NCI-H460 (cell line): Measurements from ENCODE around the gene CACNA1I. TPM values are rescaled to one million over a fixed set of nuclear protein-coding genes. Genes with fewer than 3 reads are reported as not detected.

ENCODE experiments used
- DNase-seq: peaks from one replicate; pipeline ENCODE4 v3.0.0-alpha.2; 2016; ENCODE audit warnings: low read depth; ENCODE audit errors: extremely low read depth
- total RNA-seq: library from RNA; depleted of rRNA; stranded (reverse); fragments of >200 nt; shearing (Covaris generic); gene quantifications from 2 replicates; pipeline ENCODE4 v1.2.3, GENCODE V29; 2014

Gene CACNA1I
- total RNA-seq, 1 experiment from 2014 or later: 0.05 TPM

- DNase-seq: no peak
Measured at GRCh38 chr22:39567135-39567946, 3.2 kb upstream of the CACNA1I start.

- no peak for DNase-seq
Measured at GRCh38 chr22:39568278-39568981, 2.1 kb upstream of the CACNA1I start.

GRCh38 chr22:39569066-39569465 is 1.5 kb upstream of the CACNA1I start:
- DNase-seq: no peak

- DNase-seq: no peak
Measured at GRCh38 chr22:39570226-39570625, 327 bp upstream of the CACNA1I start.

DNA sequence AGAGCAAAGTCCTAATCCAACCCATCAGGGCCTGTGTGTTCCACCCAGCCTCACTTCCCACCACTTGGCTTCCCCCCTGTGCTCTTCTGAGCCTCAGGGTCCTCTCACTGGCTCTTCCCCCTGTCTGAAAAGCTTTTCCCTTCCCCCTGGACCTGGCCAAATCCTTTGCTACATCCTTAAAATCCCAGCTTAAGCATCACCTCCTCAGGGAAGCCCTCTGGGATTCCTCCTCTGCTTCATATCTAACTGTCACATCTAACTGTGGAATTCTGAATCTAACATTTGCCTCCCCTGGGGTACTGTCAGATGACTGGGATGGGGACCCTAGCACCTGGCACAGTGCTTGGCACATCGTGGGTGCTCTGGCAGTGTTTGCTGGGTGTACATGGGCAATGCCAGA is 985 bp downstream of the CACNA1I start:
- no peak for DNase-seq

- DNase-seq: no peak
Measured at GRCh38 chr22:39574779-39575551, 4.4 kb downstream of the CACNA1I start.

GRCh38 chr22:39575552-39575825 is 4.9 kb downstream of the CACNA1I start:
- no peak for DNase-seq

GRCh38 chr22:39576027-39576426 is 5.5 kb downstream of the CACNA1I start:
- DNase-seq: no peak

- DNase-seq: no peak
Measured at GRCh38 chr22:39577366-39577765, 6.8 kb downstream of the CACNA1I start.

DNA sequence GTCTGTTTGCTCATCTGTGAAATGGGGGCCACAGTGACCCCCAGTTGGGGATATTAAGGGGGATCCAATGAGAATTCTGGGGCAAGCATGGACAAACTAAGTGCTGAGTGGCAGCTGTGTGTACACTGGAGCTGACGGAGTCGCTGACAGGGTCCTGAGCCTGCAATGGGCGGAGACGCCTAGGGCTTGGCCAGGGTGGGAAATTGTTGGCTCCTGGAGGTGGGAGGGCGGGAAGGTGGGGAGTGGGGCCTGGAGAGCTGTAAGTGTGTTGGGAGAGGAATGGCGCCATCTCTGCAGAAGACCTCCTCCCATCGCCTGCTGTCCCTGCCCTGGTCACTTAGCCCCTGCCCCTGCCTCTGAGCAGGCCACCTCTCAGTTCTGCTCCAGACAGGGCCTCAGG is 7.3 kb downstream of the CACNA1I start:
- DNase-seq: no peak

- no peak for DNase-seq
Measured at GRCh38 chr22:39580006-39580441, 9.5 kb downstream of the CACNA1I start.

GRCh38 chr22:39580795-39581194 is 10.2 kb downstream of the CACNA1I start:
- DNase-seq: no peak

DNA sequence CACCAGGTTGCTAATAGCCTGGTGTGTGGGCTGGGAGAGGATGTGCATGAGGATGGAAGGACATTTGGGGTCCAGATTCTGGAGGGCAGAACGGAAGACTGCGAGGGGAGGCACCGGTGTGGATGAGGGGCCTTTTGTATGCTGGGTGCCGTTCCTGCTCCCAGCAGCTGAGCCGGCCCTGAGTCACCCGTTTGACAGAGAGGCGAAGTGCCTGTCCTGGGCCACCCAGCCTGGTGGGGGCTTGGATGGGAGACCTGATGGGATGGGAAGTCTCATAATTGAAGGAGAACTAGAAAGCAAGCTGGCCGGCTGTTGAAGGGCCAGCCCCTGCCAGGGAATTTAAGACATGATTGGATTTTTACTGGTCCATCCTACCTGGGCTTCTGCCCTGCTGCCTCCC is 10.8 kb downstream of the CACNA1I start:
- DNase-seq: no peak

GRCh38 chr22:39583066-39583667 is 12.6 kb downstream of the CACNA1I start:
- no peak for DNase-seq

DNA sequence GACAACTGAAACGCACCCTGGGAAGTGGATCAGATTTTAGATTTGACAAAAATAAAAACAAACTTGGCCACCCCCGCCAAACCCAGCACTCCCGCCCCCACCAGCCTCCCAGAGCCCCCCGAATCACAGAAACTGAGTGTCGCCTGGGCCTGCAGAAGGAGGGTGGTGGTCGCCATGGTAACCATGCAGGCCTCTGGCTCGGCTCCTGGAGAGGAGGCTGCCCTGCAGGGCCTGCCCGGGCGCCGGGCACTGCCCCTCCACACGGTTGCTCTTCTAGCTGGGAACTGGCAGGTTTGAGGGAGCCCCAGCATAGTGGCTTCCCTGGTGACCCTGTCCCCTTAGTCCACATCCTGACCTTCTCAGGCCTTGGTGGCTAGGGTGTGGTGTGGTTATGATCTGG is 19.3 kb downstream of the CACNA1I start:
- no peak for DNase-seq

DNA sequence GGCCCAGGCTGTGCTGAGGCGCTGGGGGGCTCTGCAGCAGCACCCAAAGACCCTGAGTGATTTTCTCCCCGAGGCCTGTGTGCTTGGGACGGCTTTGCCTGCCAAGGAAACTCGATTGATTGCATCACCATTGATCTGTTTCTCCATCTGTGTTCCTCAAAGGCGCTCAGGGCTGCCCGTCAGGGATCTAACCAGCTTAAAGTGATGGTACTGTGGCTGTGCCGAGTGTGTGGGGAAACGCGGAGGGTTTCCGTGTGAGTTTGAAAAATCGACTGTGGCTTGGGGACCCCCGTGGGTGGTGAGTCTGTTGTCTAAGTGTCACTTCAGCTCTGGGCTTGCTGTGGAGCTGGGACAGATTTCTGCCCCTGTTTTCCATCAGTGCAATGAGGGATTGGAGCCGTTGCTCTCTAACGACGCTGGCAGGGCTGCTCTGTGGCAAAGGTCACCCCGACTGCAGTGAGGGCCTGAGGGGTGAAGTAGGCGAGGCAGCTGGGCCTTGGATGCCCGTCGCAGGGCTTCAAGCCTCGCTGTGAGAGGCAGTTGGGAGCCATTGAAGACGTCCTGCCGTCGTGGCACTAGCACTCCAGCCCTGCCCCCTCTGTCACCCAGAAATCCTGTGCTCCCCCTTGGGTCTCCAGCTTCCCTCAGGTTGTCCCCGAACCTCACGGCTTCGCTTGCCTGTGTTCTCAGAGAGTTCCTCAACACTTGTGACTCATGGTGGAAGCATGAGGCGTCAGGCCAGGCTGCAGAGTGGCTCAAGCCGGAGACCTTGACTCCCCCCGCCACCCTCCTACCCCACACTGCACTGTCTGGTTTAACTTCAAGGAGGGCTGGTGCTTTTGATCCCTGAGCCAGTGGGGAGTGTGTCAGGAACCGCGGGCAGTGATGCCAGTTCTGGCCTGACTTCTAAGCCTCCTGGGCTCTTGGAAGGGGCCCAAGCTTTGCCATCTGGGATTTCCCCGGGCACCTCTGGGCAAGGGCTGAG is 21.8 kb downstream of the CACNA1I start:
- DNase-seq: no peak

DNA sequence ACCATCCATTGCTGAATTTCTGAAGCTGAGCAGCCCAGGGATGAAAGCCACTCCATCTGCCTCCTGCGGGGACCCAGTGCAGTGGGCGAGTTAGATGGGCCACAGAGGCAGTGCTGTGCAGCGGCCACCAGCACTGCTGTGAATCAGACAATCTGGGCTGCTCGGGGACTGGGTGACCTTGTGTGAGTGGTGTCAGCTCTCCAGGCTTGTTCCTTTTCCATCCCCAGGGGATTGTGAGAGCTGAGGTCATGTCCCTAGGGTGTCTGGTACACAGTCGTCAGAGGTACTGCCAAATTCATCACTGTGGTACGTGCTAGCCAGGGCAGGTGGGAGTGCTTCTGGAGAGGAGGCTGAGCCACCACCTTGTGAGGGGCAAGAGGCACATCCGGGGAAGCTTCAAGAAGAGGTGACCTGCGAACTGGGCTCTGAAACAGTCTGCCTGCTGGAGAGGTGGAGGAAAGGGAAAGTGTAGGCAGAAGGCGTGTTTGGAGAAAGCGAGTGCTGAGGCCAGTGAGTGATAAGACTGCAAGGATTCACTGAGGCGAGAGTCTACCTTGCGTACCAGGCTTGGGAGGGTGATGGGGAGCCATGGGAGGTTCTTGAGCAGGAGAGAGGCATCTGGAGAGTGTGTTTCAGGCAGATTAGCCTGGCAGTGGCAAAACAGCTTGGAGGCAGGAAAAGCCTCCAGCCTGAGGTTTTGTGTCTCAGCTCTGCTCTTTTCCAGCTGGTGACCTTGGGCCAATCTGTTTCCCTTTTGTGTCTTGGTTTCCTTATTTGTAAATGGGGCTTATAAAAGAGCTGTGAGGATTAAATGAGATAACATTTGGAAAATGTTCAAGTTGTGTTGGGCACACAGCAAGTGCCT is 22.7 kb downstream of the CACNA1I start:
- no peak for DNase-seq

DNA sequence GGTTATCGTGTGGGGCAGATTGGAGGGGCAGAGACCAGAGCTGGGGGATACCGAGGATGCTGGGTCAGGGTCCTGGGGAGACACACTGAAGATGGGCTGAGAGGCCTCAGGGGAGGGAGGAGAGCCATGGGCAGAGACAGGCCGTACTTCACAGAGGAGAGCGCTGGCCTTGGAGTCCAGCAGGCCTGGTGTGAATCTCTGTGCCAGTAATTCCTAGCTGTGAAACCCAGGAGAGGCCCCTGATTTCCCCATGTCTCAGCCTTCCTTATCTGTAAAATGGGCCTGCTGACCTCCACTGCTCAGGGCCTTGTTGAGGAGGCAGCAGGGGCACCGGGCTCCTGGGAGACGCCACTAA is 23.4 kb downstream of the CACNA1I start:
- no peak for DNase-seq

DNA sequence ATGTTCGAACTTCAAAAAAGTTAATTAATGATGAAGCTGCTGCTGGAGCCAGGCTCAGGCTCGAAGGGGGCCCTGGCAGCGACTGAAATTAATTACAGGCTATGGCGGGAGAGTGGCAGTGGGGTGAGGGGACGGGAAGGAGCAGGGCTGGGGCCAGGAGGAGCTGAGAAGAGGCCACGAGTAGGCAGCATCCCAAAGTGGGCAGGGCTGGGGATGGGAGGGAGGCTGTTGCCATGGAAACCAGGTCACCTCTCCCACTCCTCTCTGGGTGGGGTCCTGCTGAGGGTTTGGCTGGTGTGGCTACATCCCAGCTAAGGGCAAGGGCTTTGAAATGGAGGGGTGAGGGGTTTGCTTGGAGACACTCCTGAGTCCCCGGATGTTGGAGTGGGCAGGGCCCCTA is 23.9 kb downstream of the CACNA1I start:
- no peak for DNase-seq
